ENCODE results near the gene RPP25L. TPM values are rescaled to one million over a fixed set of nuclear protein-coding genes. Genes with fewer than 3 reads are reported as not detected.

RPP25L gene
- total RNA-seq, 1 experiment from 2014 or later: 51.1 TPM

GRCh38 chr9:34564617-34565016, 47.3 kb downstream of the RPP25L start:
- Histone ChIP-seq H3K36me3 (ENCODE audit: control insufficient read depth in 1 of 2, insufficient read depth in 2 of 2, low read length in 2 of 2) (no peaks in the 10 kb centered on the region), H4K20me1 (ENCODE audit: insufficient read depth) (no peaks in the 10 kb centered on the region), H2AFZ (ENCODE audit: low read depth, low read length, poor library complexity, severe bottlenecking) (no peak overlapping the region), H3K27me3 (ENCODE audit: insufficient read depth, low read length) (no peaks in the 10 kb centered on the region), H3K9me2 (ENCODE audit: insufficient read depth) (no peaks in the 10 kb centered on the region), H3K27ac (ENCODE audit: low read depth, low read length) (no peak overlapping the region), H3K79me2 (ENCODE audit: insufficient read depth, low read length) (no peaks in the 10 kb centered on the region), H3K4me3 (replicated peaks in 1 of 2; ENCODE audit: low read depth in 1 of 2, low read length in 2 of 2) (no peak overlapping the region), H3K9ac (ENCODE audit: low read length) (no peak overlapping the region), H3K4me2 (ENCODE audit: low read length) (no peak overlapping the region), H3K4me1 (ENCODE audit: control insufficient read depth in 1 of 2, insufficient read depth in 2 of 2, low read length in 2 of 2) (no peaks in the 10 kb centered on the region), H3K9me3 (ENCODE audit: control insufficient read depth in 1 of 2, insufficient read depth in 1 of 2, low read depth in 1 of 2, low read length in 2 of 2) (no peaks in the 10 kb centered on the region)
- no peak for TF ChIP-seq CBX3 (IDR thresholded peaks at IDR 0.05; ENCODE audit: low read depth)
- TF ChIP-seq ELF1 (IDR thresholded peaks at IDR 0.05; ENCODE audit: borderline replicate concordance, low read depth): no peak
- TF ChIP-seq MAX (IDR thresholded peaks at IDR 0.05): no peak
- TF ChIP-seq EGR1 (IDR thresholded peaks at IDR 0.05; ENCODE audit: low read depth): no peak
- TF ChIP-seq ZFX (IDR thresholded peaks at IDR 0.05): no peak
- TF ChIP-seq SIN3A (IDR thresholded peaks at IDR 0.05; ENCODE audit: low read depth): no peak
- no peak for TF ChIP-seq REST (IDR thresholded peaks at IDR 0.05; ENCODE audit: low read depth)
- TF ChIP-seq CTCF (IDR thresholded peaks at IDR 0.05 in 2 of 3, conservative IDR thresholded peaks at IDR 0.05 in 1 of 3; ENCODE audit: borderline replicate concordance in 1 of 3, insufficient read depth in 1 of 3, low read depth in 2 of 3, low read length in 2 of 3): no peak
- no peak for TF ChIP-seq POLR2AphosphoS5 (IDR thresholded peaks at IDR 0.05; ENCODE audit: low read depth, low read length)
- TF ChIP-seq RAD21 (IDR thresholded peaks at IDR 0.05; ENCODE audit: low read depth): no peak
- TF ChIP-seq EZH2 (IDR thresholded peaks at IDR 0.05): no peak
- no peak for TF ChIP-seq ZNF274 (IDR thresholded peaks at IDR 0.05; ENCODE audit: low read depth, low read length)
- TF ChIP-seq SP1 (IDR thresholded peaks at IDR 0.05; ENCODE audit: low read depth): no peak
- TF ChIP-seq ZBTB33 (IDR thresholded peaks at IDR 0.05; ENCODE audit: extremely low read depth, insufficient replicate concordance, low read length): no peak
- no peak for TF ChIP-seq SRF (IDR thresholded peaks at IDR 0.05; ENCODE audit: low read depth)
- no peak for TF ChIP-seq JUND (IDR thresholded peaks at IDR 0.05)
- TF ChIP-seq EZH2phosphoT487 (IDR thresholded peaks at IDR 0.05; ENCODE audit: borderline replicate concordance): no peak
- no peak for TF ChIP-seq ATF3 (IDR thresholded peaks at IDR 0.05)
- TF ChIP-seq POLR2A (IDR thresholded peaks at IDR 0.05; ENCODE audit: borderline replicate concordance, extremely low read depth, insufficient read depth, insufficient read length): no peak
- no peak for TF ChIP-seq TCF7L2 (IDR thresholded peaks at IDR 0.05; ENCODE audit: borderline replicate concordance, extremely low read depth, insufficient read depth, insufficient read length)
- POLR2A ChIA-PET: no interaction called here
- intact Hi-C loops (cut with micrococcal nuclease): no loop called here
- RAD21 ChIA-PET (ENCODE audit: low non-redundant PET in 1 of 2, low total read pairs in 2 of 2, uncharacterized antibody in 2 of 2, unreplicated experiment in 2 of 2): no interaction called here
- CTCF ChIA-PET: no interaction called here
- no TSS peak for BruUV-seq (replicated peaks)
- ATAC-seq (no peak), DNase-seq (ENCODE audit: low read depth, low spot score) (no peak)

Measured in HCT116 (cell line).